Measurements from ENCODE around the gene ZHX3. TPM values are rescaled to one million over a fixed set of nuclear protein-coding genes. Genes with fewer than 3 reads are reported as not detected.

ZHX3 gene
- total and polyA plus RNA-seq, 2 of the 4 experiments (the other 2 are of a cell fraction) = 25.0 to 28.0 TPM

DNA sequence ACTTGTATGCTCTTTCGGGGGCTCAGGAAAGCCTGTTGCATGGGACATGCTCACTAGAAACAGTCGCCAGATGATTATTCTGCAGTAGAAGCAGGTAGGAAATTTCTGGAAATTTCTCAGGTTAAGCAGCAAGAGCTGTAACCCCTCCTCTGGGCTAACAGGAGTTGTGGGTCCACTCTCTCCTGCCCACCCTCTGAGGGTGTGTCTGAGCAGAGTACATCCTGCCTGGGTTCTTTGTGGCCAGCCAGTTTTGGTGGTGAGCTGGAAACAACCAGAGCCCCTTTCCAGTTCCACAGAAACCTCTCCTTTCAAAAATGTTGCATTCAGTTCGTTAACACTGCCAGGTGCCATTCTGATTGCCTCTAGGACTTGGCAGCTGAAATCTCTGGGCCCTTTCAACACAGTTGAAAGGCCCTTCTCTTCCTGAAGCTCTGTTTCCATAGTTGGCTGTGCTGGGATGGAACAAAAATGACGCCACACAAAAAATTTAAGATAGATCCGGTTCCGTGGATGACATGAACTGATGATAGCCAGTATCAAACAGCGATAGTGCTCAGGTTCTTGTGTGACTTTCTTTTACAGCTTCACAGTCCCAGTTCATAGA, 141.7 kb downstream of the ZHX3 start:
- no peak overlapping the region for H2AK9ac ChIP-seq (replicated peaks; ENCODE audit: low read depth, low read length, poor library complexity)
- no peak for DNase-seq
- dilution Hi-C loops (cut with HindIII; ENCODE audit: low sequenced_read_pairs, unreplicated experiment) (no loop called here), intact Hi-C loops (cut with micrococcal nuclease) (loop anchor here (2.0 to 10.0 kb wide), 3 partner anchors 47 to 519 kb away; partner anchors contain the start of gene ZHX3), in situ Hi-C loops (cut with MboI; ENCODE audit: low sequenced_read_pairs) (loop anchor here (5.0 kb wide), 2 partner anchors 51 to 166 kb away; partner anchors contain the start of gene LPIN3)
- no peak overlapping the region for H3K23ac ChIP-seq (ENCODE audit: low read depth, low read length)
- H4K8ac ChIP-seq (ENCODE audit: low read depth in 2 of 2, low read length in 2 of 2) = no peak overlapping the region
- H3K56ac ChIP-seq (ENCODE audit: extremely low read depth, insufficient read depth, low read length) = no peak overlapping the region
- H2BK120ac ChIP-seq (ENCODE audit: low read depth, low read length) = 0 out of 2 replicates have a peak overlapping the region, but pooled peaks have one; percentile 33
- H3K4ac ChIP-seq (ENCODE audit: low read depth, low read length) = 0 out of 2 replicates have a peak overlapping the region, but pooled peaks have one; percentile 8
- no peak overlapping the region for H2BK5ac ChIP-seq (ENCODE audit: low read depth, low read length, poor library complexity, severe bottlenecking)
- H4K91ac ChIP-seq (ENCODE audit: insufficient read depth, low read depth, low read length) = 0 out of 2 replicates have a peak overlapping the region, but pooled peaks have one; percentile 2
- no peak for ATAC-seq (ENCODE audit: low read depth)
- no peak overlapping the region for H3K18ac ChIP-seq (ENCODE audit: low read depth, low read length)
- no peak overlapping the region for H3K9ac ChIP-seq (ENCODE audit: low read depth, low read length)
- ChIA-PET POLR2A (ENCODE audit: unreplicated experiment) (no interaction called here), CTCF (interaction anchor here (0.5 kb wide), 1 partner anchor 207 kb away, joined by 3 read pairs; no protein-coding TSS in a partner anchor)
- TF ChIP-seq MXI1 (IDR thresholded peaks at IDR 0.05; ENCODE audit: borderline replicate concordance, low read depth, low read length) = no peak
- TF ChIP-seq MAFK (IDR thresholded peaks at IDR 0.05; ENCODE audit: low read depth, low read length) = no peak
- TF ChIP-seq CEBPB (IDR thresholded peaks at IDR 0.05; ENCODE audit: low read depth, low read length) = no peak
- no peak for TF ChIP-seq NFE2L2 (IDR thresholded peaks at IDR 0.05; ENCODE audit: low read depth, low read length)
- TF ChIP-seq RFX5 (IDR thresholded peaks at IDR 0.05; ENCODE audit: low read depth, low read length) = no peak
- TF ChIP-seq RCOR1 (IDR thresholded peaks at IDR 0.05; ENCODE audit: insufficient replicate concordance, low read length) = no peak
- TF ChIP-seq, protein P1, sequence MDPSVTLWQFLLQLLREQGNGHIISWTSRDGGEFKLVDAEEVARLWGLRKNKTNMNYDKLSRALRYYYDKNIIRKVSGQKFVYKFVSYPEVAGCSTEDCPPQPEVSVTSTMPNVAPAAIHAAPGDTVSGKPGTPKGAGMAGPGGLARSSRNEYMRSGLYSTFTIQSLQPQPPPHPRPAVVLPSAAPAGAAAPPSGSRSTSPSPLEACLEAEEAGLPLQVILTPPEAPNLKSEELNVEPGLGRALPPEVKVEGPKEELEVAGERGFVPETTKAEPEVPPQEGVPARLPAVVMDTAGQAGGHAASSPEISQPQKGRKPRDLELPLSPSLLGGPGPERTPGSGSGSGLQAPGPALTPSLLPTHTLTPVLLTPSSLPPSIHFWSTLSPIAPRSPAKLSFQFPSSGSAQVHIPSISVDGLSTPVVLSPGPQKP (IDR thresholded peaks at IDR 0.05; ENCODE audit: borderline replicate concordance, low read depth, low read length) = no peak
- no peak for TF ChIP-seq FOS (IDR thresholded peaks at IDR 0.05; ENCODE audit: low read depth, low read length)
- TF ChIP-seq SMC3 (IDR thresholded peaks at IDR 0.05; ENCODE audit: low read depth, low read length) = no peak
- H3K9me3 ChIP-seq (ENCODE audit: control insufficient read depth, insufficient read depth, low read length) = no peaks in the 10 kb centered on the region
- H4K20me1 ChIP-seq (ENCODE audit: insufficient read depth, low read length) = peaks cover 19% of the 10 kb centered on the region
- H3K4me3 ChIP-seq (ENCODE audit: insufficient read depth, low read depth, low read length) = no peak overlapping the region
- H3K27ac ChIP-seq (ENCODE audit: insufficient read depth, low read length) = no peak overlapping the region
- no peak overlapping the region for H4K5ac ChIP-seq (ENCODE audit: low read depth, low read length)
- no peak overlapping the region for H3K14ac ChIP-seq (replicated peaks; ENCODE audit: low read depth, low read length)
- H3K27me3 ChIP-seq (ENCODE audit: control insufficient read depth, insufficient read depth, low read length) = no peaks in the 10 kb centered on the region
- H2BK15ac ChIP-seq (ENCODE audit: low read depth, low read length) = no peak overlapping the region
- H2AK5ac ChIP-seq (ENCODE audit: low read depth, low read length) = no peak overlapping the region
- no peak overlapping the region for H3K4me2 ChIP-seq (ENCODE audit: low read depth, low read length)
- BruUV-seq (replicated peaks) = no TSS peak
- peaks cover 28 to 86% of the 10 kb centered on the region in 2 experiments for H3K79me1 ChIP-seq (ENCODE audit: low read depth in 1 of 2, low read length in 2 of 2)
- H2BK20ac ChIP-seq (ENCODE audit: low read depth, low read length) = no peak overlapping the region
- peaks cover 43% of the 10 kb centered on the region for H3K4me1 ChIP-seq (ENCODE audit: control insufficient read depth, insufficient read depth, low read length)
- H3K9me1 ChIP-seq (ENCODE audit: insufficient read depth, low read length) = peaks cover 35% of the 10 kb centered on the region
- WGBS, 2 experiments (ENCODE audit: extremely low coverage in 2 of 2, insufficient read length in 1 of 2) = 83% methylated on average over 1 of the region's 7 CpGs; no CpG with 5 or more reads in 1 of the 2 experiments
- peaks cover 49% of the 10 kb centered on the region for H3K36me3 ChIP-seq (ENCODE audit: control insufficient read depth, insufficient read depth, low read length)
- no peak overlapping the region for H2AFZ ChIP-seq (replicated peaks; ENCODE audit: low read length, poor library complexity)
